ENCODE data around the gene EZH2. TPM values are rescaled to one million over a fixed set of nuclear protein-coding genes. Genes with fewer than 3 reads are reported as not detected.
A peak's percentile ranks its signal among the peaks of the same experiment; 100 is the strongest.

EZH2 gene
- total RNA-seq, 1 donor from 2014 or later: 13.8 TPM

GRCh38 chr7:148794476-148794875 is 89.6 kb downstream of the EZH2 start:
- FAIRE-seq: peak; percentile 9
- no peaks in the 10 kb centered on the region for H3K4me1 ChIP-seq (ENCODE audit: insufficient read depth, low read length)

GRCh38 chr7:148793590-148793989 is 90.5 kb downstream of the EZH2 start:
- H3K27ac Mint-ChIP-seq (ENCODE audit: unreplicated experiment): no peak overlapping the region
- H3K36me3 Mint-ChIP-seq (ENCODE audit: low read depth, unreplicated experiment): peaks cover 12% of the 10 kb centered on the region
- TF ChIP-seq EZH2 (IDR thresholded peaks at IDR 0.05; ENCODE audit: insufficient read depth, low read length): no peak
- TF ChIP-seq, protein P1, sequence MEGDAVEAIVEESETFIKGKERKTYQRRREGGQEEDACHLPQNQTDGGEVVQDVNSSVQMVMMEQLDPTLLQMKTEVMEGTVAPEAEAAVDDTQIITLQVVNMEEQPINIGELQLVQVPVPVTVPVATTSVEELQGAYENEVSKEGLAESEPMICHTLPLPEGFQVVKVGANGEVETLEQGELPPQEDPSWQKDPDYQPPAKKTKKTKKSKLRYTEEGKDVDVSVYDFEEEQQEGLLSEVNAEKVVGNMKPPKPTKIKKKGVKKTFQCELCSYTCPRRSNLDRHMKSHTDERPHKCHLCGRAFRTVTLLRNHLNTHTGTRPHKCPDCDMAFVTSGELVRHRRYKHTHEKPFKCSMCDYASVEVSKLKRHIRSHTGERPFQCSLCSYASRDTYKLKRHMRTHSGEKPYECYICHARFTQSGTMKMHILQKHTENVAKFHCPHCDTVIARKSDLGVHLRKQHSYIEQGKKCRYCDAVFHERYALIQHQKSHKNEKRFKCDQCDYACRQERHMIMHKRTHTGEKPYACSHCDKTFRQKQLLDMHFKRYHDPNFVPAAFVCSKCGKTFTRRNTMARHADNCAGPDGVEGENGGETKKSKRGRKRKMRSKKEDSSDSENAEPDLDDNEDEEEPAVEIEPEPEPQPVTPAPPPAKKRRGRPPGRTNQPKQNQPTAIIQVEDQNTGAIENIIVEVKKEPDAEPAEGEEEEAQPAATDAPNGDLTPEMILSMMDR (IDR thresholded peaks at IDR 0.05; ENCODE audit: insufficient read depth, low read depth, low read length): no peak
- peaks cover 2% of the 10 kb centered on the region for H3K9me3 ChIP-seq (ENCODE audit: insufficient read depth, low read depth, low read length)
- no peak overlapping the region for H3K4me3 Mint-ChIP-seq (ENCODE audit: unreplicated experiment)
- H3K27me3 ChIP-seq (ENCODE audit: insufficient read depth, low read length): no peaks in the 10 kb centered on the region
- no peak overlapping the region for H3K9ac ChIP-seq (ENCODE audit: low read length)
- no peak overlapping the region for H3K4me2 ChIP-seq (ENCODE audit: low read length)
- no peak overlapping the region for H3K27ac ChIP-seq (ENCODE audit: low read depth, low read length)
- no peak overlapping the region for H2AFZ ChIP-seq (ENCODE audit: low read depth, low read length)
- DNase-seq (ENCODE audit: low read depth) (no peak), FAIRE-seq (no peak)
- H3K4me3 ChIP-seq (ENCODE audit: insufficient read depth, low read depth, low read length): no peak overlapping the region
- no peaks in the 10 kb centered on the region for H4K20me1 ChIP-seq (ENCODE audit: insufficient read depth, low read length)
- H3K4me1 Mint-ChIP-seq (ENCODE audit: low read depth, unreplicated experiment): no peaks in the 10 kb centered on the region
- no peaks in the 10 kb centered on the region for H3K27me3 Mint-ChIP-seq (ENCODE audit: low read depth, unreplicated experiment)
- H3K9me3 Mint-ChIP-seq (ENCODE audit: unreplicated experiment): no peaks in the 10 kb centered on the region
- H3K36me3 ChIP-seq (ENCODE audit: insufficient read depth, low read length): peaks cover 43% of the 10 kb centered on the region
- H3K79me2 ChIP-seq (ENCODE audit: insufficient read depth, low read length): no peaks in the 10 kb centered on the region
- H3K4me1 ChIP-seq (ENCODE audit: insufficient read depth, low read length): no peaks in the 10 kb centered on the region

More at GRCh38 chr7:148794476-148794875, 89.6 kb downstream of the EZH2 start:
- no peak overlapping the region for H3K4me2 ChIP-seq (ENCODE audit: low read length)
- no peak for DNase-seq (ENCODE audit: low read depth)
- Mint-ChIP-seq H3K36me3 (ENCODE audit: low read depth, unreplicated experiment) (peaks cover 14% of the 10 kb centered on the region), H3K4me3 (ENCODE audit: unreplicated experiment) (no peak overlapping the region), H3K9me3 (ENCODE audit: unreplicated experiment) (no peaks in the 10 kb centered on the region), H3K27ac (ENCODE audit: unreplicated experiment) (no peak overlapping the region), H3K4me1 (ENCODE audit: low read depth, unreplicated experiment) (no peaks in the 10 kb centered on the region), H3K27me3 (ENCODE audit: low read depth, unreplicated experiment) (no peaks in the 10 kb centered on the region)
- H3K27me3 ChIP-seq (ENCODE audit: insufficient read depth, low read length): no peaks in the 10 kb centered on the region
- no peak overlapping the region for H3K27ac ChIP-seq (ENCODE audit: low read depth, low read length)
- no peak overlapping the region for H2AFZ ChIP-seq (ENCODE audit: low read depth, low read length)
- no peak overlapping the region for H3K4me3 ChIP-seq (ENCODE audit: insufficient read depth, low read depth, low read length)
- H3K9ac ChIP-seq (ENCODE audit: low read length): no peak overlapping the region
- H3K9me3 ChIP-seq (ENCODE audit: insufficient read depth, low read depth, low read length): peaks cover 2% of the 10 kb centered on the region
- no peaks in the 10 kb centered on the region for H3K79me2 ChIP-seq (ENCODE audit: insufficient read depth, low read length)
- no peaks in the 10 kb centered on the region for H4K20me1 ChIP-seq (ENCODE audit: insufficient read depth, low read length)
- H3K36me3 ChIP-seq (ENCODE audit: insufficient read depth, low read length): peaks cover 47% of the 10 kb centered on the region
- TF ChIP-seq EZH2 (IDR thresholded peaks at IDR 0.05; ENCODE audit: insufficient read depth, low read length): no peak

DNA sequence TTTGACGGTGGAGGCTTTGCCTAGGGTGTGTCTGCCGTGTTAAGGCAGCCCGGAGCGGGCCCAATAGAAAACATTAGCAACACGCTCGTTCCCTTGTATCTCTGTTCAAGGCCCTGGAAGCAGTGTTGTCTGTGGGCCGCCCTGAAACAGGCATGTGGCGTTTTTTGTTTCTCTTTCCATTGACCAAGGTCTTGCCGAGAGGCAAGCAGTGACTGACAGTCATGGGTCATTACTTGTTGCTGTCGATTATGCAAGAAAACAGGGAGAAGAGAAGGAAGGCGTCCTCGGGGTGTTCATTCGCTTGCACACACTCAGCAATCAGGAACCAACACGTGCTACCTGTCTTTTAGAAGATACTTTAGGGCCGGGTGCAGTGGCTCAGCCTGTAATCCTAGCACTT is 92.5 kb downstream of the EZH2 start:
- Histone ChIP-seq H3K27ac (ENCODE audit: low read depth, low read length) (no peak overlapping the region), H3K79me2 (ENCODE audit: insufficient read depth, low read length) (no peaks in the 10 kb centered on the region), H3K4me3 (ENCODE audit: insufficient read depth, low read depth, low read length) (no peak overlapping the region), H3K4me1 (ENCODE audit: insufficient read depth, low read length) (no peaks in the 10 kb centered on the region), H4K20me1 (ENCODE audit: insufficient read depth, low read length) (no peaks in the 10 kb centered on the region), H2AFZ (ENCODE audit: low read depth, low read length) (no peak overlapping the region), H3K27me3 (ENCODE audit: insufficient read depth, low read length) (no peaks in the 10 kb centered on the region), H3K9ac (ENCODE audit: low read length) (no peak overlapping the region), H3K4me2 (ENCODE audit: low read length) (no peak overlapping the region), H3K36me3 (ENCODE audit: insufficient read depth, low read length) (peaks cover 48% of the 10 kb centered on the region), H3K9me3 (ENCODE audit: insufficient read depth, low read depth, low read length) (peaks cover 2% of the 10 kb centered on the region)
- no peak overlapping the region for H3K27ac Mint-ChIP-seq (ENCODE audit: unreplicated experiment)
- H3K4me3 Mint-ChIP-seq (ENCODE audit: unreplicated experiment): no peak overlapping the region
- TF ChIP-seq, protein P1 (IDR thresholded peaks at IDR 0.05; ENCODE audit: insufficient read depth, low read depth, low read length): no peak
- no peak for TF ChIP-seq EZH2 (IDR thresholded peaks at IDR 0.05; ENCODE audit: insufficient read depth, low read length)
- FAIRE-seq (no peak), DNase-seq (ENCODE audit: low read depth) (no peak)
- H3K27me3 Mint-ChIP-seq (ENCODE audit: low read depth, unreplicated experiment): no peaks in the 10 kb centered on the region
- H3K36me3 Mint-ChIP-seq (ENCODE audit: low read depth, unreplicated experiment): peaks cover 17% of the 10 kb centered on the region
- no peaks in the 10 kb centered on the region for H3K4me1 Mint-ChIP-seq (ENCODE audit: low read depth, unreplicated experiment)
- H3K9me3 Mint-ChIP-seq (ENCODE audit: unreplicated experiment): no peaks in the 10 kb centered on the region

All from astrocyte (in vitro differentiated cells and primary cell).